Measurements from ENCODE around the gene RNF44. TPM values are rescaled to one million over a fixed set of nuclear protein-coding genes. Genes with fewer than 3 reads are reported as not detected.

RNF44 gene
- total RNA-seq, 4 donors from 2014 or later = 1.2 to 32.6 (median 9.2) TPM

- intact Hi-C loops (cut with DNase I; ENCODE audit: low total_unique reads) = no loop called here
- no peak for DNase-seq
- Histone ChIP-seq H3K27me3 (no peaks in the 10 kb centered on the region), H3K36me3 (no peaks in the 10 kb centered on the region), H3K9me3 (no peaks in the 10 kb centered on the region), H3K27ac (no peak overlapping the region), H3K4me1 (no peaks in the 10 kb centered on the region), H3K4me3 (no peak overlapping the region)
- TF ChIP-seq CTCF (IDR thresholded peaks at IDR 0.05) (no peak), POLR2A (IDR thresholded peaks at IDR 0.05) (no peak)
These were observed 40.3 kb upstream of the RNF44 start for GRCh38 chr5:176577312-176578176.

- TF ChIP-seq CTCF (IDR thresholded peaks at IDR 0.05) (no peak), POLR2A (IDR thresholded peaks at IDR 0.05) (no peak)
These were observed 38.6 kb upstream of the RNF44 start for GRCh38 chr5:176575488-176576422.

GRCh38 chr5:176575066-176575465 lies 37.9 kb upstream of the RNF44 start:
- DNase-seq = no peak
- no peak for TF ChIP-seq CTCF (IDR thresholded peaks at IDR 0.05)
- no peak for TF ChIP-seq POLR2A (IDR thresholded peaks at IDR 0.05)
- Histone ChIP-seq H3K4me1 (no peaks in the 10 kb centered on the region), H3K9me3 (no peaks in the 10 kb centered on the region), H3K27ac (no peak overlapping the region), H3K4me3 (no peak overlapping the region), H3K27me3 (no peaks in the 10 kb centered on the region), H3K36me3 (no peaks in the 10 kb centered on the region)
- intact Hi-C loops (cut with DNase I; ENCODE audit: low total_unique reads) = no loop called here

More at GRCh38 chr5:176575488-176576422, 38.6 kb upstream of the RNF44 start:
- Histone ChIP-seq H3K9me3 (no peaks in the 10 kb centered on the region), H3K27ac (no peak overlapping the region), H3K4me3 (no peak overlapping the region), H3K4me1 (no peaks in the 10 kb centered on the region), H3K36me3 (no peaks in the 10 kb centered on the region), H3K27me3 (no peaks in the 10 kb centered on the region)
- intact Hi-C loops (cut with DNase I; ENCODE audit: low total_unique reads) = no loop called here
- DNase-seq = no peak

GRCh38 chr5:176574297-176574591 lies 37.0 kb upstream of the RNF44 start:
- Histone ChIP-seq H3K27ac (no peak overlapping the region), H3K27me3 (no peaks in the 10 kb centered on the region), H3K36me3 (no peaks in the 10 kb centered on the region), H3K4me1 (no peaks in the 10 kb centered on the region), H3K9me3 (no peaks in the 10 kb centered on the region), H3K4me3 (no peak overlapping the region)
- TF ChIP-seq CTCF (IDR thresholded peaks at IDR 0.05) (no peak), POLR2A (IDR thresholded peaks at IDR 0.05) (no peak)
- no peak for DNase-seq
- intact Hi-C loops (cut with DNase I; ENCODE audit: low total_unique reads) = no loop called here
